GM19467 (cell line): Measurements from ENCODE around the gene FAM98C.
"Not testable (repeated sequence)": the region's sequence is repeated elsewhere in the genome, so short reads cannot be mapped to it uniquely, and the experiment has no call there.

Source experiments
- ATAC-seq: cut with Tn5 transposase; IDR thresholded peaks from one replicate; pipeline ENCODE4 v1.9.1; 2021; ENCODE audit warnings: mild to moderate bottlenecking, moderate library complexity; ENCODE audit not compliant: unreplicated experiment

The FAM98C gene

DNA sequence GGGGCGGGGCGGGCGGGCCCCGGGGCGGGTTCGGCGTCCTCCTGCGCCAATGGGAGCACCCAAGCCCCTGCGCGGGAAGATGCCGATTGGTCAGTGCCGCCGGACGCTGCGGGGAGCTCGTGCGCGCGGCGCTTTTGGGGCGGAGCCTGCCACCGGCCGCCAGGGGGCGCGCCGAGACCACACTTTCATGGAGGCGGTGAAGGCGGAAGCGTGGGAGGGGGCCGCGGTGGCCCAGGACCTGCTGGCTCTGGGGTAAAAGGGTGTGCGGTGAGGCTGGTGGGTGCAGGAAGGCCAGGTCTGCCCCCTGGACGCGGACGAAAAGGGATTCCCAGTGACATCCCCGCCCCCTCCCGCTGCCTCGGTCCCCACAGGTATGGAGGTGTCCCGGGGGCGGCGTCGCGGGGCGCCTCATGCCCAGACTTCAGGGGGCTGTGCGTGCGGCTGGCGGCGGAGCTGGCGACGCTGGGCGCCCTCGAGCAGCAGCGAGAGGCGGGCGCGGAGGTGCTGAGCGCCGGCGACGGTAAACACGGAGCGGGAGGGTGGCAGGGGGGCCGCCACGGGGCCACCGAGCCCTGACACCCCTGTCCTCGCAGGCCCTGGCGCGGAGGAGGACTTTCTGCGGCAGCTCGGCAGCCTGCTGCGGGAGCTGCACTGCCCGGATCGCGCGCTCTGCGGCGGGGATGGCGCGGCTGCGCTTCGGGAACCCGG lies at the start of gene FAM98C:
Gene FAM98C, plus strand, starts transcription at position 127 of the 708 bp plus-strand sequence. Its CDS starts 61 bp downstream, at position 188.
- peak; percentile 80 for ATAC-seq

DNA sequence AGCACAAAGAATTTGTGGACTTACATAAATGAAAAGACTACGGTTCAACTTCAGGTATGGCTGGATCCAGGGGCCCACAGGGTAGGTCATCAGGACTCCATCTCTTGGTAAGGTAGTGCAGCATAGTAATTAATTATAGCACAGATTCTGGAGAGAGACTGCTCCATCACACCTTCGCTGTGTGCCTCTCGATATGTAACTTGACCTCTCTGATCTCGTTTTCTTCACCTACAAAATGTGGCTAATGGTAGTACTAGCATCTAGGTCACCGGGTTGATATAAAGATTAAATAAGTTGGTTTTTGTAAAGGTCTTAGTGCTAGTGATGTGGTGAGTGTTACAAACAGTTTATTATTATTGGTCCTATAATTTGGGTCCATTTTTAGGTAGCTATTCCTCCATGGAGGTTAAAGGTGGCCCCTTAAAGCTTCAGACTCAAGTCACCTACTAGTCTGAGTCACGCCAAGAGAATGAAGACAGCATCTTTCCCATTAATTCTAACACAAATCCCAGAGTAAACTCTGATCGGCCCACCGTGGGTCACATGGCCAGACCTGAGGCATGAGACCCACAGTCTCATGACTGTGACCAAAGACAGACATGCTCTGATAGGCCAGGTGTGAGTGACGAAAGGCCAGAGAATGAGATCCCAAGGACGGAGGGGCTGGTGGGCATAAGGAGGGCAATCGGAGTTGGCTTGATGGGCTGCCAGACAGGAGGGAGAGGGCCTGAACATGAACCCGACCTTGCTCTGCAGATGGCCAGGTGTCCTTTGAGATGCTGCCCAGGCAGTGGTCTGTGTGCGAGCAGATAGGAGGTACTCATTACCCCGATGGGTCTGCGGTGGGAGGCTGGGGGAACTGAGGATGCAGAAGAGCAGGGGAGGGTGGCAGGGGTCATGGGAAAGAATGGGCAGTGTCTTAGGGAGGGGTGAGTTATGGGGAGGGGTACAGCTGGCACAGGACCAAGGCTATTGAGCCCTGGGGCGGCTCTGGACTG lies 46.9 kb upstream of the FAM98C start:
- no peak for ATAC-seq

DNA sequence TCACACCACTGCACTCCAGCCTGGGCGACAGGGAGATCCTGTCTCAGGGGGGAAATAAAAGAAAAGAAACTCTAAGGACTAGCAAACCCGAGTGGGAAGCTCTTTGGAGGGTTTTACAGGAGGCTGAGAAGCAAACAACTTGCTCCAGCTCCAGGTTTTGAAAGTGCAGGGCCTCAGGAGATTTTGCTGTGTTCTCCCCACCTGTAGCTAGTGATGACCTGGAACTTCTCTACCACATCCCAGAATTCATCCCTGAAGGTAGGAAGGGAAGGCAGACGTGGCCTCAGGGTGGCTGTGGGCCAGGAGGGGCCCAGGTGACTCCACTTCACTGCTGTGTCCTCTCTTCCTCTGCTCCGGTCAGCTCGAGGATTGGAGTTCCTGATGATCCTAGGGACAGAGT lies 44.8 kb upstream of the FAM98C start:
- no peak for ATAC-seq

DNA sequence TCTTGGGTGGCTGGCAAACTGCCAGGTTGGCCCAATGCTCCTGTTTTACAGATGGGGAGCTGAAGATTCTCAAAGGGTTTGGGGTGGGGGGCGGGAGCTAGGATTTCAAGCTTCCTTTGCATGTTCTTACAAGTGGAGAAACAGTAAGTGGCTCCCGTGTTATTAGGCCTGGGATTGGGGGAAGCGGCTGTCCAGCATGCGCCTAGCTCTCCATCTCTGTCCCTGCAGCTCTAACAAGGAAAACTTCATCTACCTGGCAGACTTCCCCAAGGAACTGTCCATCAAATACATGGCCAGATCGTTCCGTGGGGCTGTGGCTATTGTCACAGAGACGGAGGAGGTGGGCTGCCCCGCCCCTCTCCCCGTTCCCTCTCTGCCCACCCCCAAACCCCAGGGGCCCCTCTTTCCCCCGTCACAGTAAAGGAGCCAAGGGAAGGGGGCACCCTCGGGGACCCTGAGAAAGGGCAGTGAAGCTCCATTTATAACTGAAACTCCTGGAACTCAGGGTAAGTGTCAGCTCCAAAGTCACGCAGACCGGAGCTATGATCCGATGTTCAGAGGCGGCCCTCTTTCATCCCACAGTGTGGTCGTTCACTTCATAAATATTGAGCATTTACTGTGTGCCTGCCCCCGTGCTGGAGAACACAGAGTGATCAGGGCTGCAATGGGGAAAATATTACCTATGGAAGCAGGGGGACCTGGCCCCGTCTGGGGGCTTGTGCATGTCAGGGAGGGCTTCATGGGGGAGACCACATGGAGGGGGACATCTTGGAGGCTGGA lies 43.5 kb upstream of the FAM98C start:
- no peak for ATAC-seq

DNA sequence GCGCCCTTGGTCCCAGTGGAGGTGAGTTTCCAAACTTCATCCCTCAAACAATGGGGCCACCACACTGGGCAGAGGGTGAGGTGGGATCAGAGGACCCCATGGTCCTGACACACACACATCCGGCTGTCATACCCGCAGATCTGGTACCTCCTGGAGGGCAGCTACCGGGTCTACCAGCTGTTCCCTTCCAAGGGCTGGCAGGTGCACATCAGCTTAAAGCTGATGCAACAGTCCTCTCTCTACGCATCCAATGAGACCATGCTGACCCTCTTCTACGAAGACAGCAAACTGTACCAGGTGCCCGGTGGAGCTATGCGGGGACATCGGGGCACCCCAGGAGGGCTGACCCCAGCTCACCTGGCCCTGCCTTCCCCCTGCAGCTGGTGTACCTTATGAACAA lies 42.5 kb upstream of the FAM98C start:
- ATAC-seq: no peak

DNA sequence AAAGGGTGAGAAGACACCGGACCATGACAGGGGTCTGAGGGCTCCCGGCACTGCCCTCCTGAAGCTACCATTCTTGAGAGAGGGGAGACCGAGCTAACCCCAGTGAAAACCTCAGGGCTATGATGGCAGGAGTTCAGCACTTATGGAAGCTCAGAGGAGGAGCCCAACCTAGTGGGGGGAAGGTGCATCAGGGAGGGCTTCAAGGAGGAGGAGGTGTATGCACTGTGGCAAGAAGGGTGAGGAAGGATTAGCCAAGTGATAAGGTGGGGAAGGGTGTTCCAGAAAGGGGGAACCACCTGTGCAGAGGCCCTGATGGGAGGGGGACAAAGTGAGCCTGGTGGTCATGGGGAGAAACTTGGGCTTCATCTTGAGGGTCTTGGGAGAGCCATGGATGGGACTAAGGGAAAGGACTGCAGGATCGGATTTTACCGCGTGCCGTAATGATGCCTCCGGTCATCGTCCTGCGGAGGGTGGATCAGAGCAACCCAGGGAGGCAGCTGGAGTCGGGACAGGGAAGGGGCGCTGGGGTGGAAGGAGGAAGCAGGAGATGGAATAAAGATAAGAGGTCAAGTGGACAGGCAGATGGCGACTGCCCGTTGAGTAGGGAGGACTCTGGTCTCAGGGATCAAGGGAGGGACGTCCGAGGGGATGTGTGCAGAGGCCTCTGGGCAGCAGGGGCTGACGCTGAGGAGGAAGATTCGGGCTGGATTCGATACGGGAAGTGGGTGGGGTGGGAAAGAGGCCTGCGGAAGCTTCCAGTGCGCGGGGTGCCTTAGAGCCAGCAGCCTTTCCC lies 41.9 kb upstream of the FAM98C start:
- ATAC-seq: no peak

DNA sequence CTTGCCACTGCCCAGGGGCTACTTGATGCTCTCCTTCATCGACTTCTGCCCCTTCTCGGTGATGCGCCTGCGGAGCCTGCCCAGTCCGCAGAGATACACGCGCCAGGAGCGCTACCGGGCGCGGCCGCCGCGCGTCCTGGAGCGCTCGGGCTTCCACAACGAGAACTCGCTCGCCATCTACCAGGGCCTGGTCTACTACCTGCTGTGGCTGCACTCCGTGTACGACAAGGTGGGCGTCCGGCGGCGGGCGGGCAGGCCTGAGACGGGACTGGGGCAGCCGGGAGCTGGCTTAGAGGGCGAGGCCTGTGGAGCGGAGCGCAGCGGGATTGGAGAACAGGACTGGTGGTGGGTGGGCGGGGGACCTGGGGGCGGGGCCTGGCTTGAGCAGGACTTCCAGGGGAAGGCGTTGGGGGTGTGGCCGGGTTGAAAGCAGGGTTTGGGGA lies 41.2 kb upstream of the FAM98C start:
- no peak for ATAC-seq

DNA sequence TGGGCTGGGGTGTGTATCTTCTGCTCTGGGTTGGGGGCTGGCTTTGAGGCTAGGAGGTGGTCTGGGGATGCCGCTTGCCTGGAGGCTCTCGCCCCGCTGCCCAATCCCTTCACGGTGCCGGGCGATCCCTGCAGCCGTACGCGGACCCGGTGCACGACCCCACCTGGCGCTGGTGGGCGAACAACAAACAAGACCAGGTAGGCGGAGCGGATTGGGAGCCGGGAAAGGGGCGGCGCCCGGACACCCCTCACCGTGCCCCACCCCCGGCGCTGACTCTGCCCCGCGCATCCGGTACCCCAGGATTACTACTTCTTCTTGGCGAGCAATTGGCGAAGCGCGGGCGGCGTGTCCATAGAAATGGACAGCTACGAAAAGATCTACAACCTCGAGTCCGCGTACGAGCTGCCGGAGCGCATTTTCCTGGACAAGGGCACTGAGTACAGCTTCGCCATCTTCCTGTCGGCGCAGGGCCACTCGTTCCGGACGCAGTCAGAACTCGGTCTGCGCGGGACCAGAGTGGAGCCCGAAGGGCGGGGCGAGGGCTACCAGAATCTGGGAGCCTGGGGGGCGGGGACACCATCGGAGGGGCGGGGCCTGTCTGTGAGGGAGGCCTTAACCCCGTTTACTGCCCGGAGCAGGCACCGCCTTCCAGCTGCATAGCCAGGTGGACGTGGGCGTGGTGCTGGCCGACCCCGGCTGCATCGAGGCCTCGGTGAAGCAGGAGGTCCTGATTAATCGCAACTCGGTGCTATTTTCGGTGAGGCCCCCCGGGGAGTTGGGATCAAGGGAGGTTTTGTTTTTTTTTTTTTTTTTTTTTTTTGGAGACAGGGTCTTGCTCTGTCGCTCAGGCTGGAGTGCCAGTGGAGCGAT lies 40.6 kb upstream of the FAM98C start:
- ATAC-seq: no peak

DNA sequence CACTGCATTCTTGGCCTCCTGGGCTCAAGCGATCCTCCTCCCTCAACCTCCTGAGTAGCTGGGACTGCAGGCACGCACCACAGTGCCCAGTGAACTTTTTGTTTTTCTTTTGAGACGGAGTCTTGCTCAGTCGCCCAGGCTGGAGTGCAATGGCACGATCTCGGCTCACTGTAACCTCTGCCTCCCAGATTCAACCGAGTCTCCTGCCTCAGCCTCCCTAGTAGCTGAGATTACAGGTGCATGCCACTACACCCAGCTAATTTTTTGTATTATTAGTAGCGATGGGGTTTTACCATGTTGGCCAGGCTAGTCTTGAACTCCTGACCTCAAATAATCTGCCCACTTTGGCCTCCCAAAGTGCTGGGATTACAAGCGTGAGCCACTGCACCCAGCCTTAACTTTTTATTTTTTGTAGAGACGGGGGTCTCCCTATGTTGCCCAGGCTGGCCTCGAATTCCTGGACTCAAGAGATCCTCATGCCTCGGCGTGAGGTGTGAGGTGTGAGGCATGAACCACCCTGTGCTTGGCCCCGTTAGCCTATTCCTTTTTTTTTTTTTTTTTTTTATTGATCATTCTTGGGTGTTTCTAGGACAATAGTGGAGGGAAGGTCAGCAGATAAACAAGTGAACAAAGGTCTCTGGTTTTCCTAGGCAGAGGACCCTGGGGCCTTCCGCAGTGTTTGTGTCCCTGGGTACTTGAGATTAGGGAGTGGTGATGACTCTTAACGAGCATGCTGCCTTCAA lies 39.8 kb upstream of the FAM98C start:
- ATAC-seq: not testable (repeated sequence)

DNA sequence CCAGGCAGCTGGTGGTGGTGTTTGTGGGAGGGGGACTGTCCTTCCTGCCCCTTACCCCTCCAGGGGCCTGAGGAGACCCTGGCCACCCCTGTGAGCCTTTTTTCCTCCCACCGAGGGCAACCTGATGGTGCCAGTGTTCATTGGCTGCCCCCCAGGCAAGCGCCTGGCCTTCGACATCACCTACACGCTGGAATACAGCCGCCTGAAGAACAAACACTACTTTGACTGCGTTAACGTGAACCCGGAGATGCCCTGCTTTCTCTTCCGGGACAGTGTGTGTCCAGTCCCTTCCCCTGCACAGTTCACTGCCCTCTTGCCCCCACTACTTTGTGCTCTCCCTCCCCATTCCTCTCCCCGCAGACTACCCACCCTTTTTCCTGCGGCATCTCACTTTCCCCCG lies 35.9 kb upstream of the FAM98C start:
- ATAC-seq: no peak

DNA sequence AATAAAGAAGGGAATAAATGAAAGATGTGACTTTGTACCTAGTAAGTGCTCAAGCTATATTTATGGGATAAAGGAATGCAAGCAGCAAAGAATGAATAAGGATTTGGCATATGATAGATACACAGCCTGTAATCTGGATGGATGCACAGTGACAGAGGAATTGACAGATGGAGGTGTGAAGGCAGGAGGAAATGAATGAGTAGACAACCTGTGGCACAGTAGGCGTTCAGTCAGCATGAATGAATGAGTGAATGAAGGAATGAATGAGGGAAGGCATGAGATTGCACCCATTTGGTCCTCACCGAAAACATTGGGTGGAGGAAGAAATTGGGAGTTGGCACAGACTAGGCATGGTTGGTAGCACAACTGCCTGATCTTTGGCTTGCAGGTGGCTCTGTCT lies 33.3 kb upstream of the FAM98C start:
- no peak for ATAC-seq

DNA sequence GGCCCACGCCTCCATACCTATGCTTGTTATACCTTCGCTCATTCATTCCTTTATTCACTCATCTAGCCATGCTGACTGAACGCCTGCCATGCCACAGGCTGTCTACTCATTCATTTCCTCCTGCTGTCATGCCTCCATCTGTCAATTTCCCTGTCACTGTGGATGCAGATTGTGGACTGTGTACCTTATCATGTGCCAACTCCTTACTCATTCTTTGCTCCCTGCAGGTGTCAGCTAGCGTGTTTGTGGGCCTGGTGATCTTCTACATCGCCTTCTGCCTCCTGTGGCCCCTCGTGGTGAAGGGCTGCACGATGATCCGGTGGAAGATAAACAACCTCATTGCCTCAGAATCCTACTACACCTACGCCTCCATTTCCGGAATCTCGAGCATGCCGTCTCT lies 32.6 kb upstream of the FAM98C start:
- no peak for ATAC-seq

DNA sequence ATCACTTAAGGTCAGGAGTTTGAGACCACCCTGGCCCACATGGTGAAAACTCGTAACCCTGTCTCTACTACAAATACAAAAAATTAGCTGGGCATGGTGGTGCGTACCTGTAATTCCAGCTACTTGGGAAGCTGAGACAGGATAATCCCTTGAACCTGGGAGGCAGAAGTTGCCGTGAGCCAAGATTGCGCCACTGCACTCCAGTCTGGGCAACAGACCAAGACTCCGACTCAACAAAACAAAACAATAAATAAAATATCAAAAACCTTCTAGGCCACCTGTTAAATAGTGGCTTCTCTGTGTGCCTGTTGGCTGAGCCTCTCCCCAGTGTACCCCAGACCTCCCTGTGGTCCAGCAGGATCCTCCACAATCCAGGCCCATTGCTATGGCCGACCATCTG lies 31.8 kb upstream of the FAM98C start:
- ATAC-seq: no peak

DNA sequence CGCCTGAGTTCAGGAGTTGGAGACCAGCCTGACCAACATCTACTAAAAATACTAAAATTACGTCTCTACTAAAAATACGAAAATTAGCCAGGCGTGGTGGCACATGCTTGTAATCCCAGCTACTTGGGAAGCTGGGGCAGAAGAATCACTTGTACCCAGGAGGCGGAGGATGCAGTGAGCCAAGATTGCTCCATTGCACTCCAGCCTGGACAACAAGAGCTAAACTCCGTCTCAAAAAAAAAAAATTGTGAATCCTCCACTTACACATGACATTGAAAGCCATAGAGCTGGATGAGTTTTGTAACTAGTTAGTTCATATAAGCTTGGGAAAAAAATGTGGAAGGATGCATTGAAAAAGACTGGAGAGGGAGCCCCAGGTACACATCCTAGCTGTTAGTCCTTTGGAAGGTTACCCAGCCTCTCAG lies 29.0 kb upstream of the FAM98C start:
- no peak for ATAC-seq

DNA sequence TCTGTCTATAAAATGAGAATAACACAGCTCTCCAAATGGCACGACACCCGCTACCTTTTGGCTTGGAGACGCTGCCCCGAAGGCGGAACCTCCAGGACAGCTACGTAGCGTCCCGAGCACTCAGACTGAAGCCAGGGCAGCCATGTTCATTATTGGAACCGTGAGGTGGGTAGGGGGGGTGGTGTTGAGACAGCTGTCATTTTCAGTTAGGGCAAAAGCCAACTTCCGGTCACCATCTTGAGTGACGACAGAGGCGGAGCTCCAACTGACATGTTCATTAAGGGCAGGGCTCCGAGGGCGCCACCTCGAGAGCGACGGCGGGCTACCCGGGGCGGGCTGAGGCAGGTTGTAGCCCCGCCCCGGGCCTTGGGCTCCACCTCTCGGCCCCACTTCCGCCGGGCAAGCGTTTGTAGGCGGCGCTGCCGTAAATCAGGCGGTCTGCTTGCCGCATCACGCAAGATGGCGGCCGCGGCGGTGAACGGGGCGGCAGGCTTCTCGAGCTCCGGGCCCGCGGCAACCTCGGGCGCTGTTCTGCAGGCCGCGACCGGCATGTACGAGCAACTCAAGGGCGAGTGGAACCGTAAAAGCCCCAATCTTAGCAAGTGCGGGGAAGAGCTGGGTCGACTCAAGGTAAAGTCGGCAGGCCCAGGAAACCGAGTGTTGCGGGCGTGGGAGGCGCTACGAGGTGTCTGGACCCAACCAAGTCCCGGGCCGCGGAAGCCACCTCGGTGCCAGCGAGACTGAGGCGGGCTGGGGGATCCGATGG lies 28.4 kb upstream of the FAM98C start, which contains the start of gene PSMD8:
Gene PSMD8, plus strand, starts transcription at position 240 of the 766 bp plus-strand sequence. Its CDS starts 31 bp downstream, at position 271.
- ATAC-seq: peak; percentile 91

DNA sequence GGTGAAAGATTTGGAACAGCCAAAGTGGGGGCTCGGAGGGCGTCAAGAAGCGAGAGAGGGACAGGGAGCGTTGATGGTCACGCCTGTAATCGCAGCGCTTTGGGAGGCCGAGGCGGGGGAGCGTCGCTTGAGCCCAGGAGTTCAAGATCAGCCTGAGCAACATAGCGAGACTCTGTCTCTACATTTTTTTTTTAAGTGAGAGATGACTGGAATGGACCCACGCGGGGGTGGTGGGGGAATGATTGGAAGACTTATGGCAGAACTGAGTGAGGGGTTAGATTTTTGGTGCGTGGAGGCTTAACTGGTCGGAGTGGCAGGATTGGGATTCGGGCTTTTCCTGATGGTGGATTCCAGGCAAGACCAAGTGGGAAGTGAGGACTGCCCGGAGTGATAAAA lies 27.8 kb upstream of the FAM98C start:
- no peak for ATAC-seq

DNA sequence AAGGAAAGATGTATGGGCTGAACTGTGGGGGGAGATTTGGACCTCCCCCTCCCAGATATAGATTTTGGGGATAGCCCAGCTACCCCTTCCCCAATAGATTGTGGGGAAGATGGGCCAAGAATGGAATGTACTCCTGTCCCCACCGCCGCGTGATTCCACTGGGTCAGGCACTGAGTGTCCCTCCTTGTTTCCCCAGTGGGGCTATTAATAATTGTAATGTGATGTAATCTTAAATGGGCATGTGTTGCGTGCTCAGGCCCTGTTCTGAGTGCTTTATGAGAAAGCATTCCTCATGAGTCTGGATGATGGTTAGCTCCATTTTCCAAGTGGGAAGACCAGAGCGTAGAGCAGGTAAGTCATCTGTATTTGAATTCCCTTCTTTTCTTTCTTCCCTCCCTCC lies 27.1 kb upstream of the FAM98C start:
- ATAC-seq: no peak

DNA sequence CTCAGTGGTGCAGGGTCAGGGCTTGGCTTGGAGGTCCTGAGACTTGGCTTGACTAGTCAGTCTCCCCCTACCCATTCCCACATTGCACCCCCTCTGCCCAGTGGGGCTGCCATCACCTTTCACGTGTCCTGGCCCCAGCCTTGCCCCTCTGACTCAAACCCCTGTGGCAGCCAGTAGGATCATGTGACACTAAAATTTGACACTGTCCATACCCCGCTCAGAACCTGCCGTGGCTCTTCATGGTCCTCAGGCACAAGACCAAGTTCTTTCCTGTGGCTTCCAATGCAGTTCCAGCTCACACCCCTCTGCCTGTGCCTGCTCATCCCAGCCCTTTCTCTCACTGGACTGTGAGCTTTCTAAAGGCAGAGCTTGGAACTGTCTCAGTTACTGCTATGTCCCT lies 26.3 kb upstream of the FAM98C start:
- no peak for ATAC-seq
